HG02885 (cell line): ENCODE results near the gene VSTM2B.

Experiments
- ATAC-seq: cut with Tn5 transposase; IDR thresholded peaks from one replicate; pipeline ENCODE4 v1.9.1; 2021; ENCODE audit warnings: mild to moderate bottlenecking; ENCODE audit not compliant: unreplicated experiment, poor library complexity

VSTM2B gene

GRCh38 chr19:29612801-29613595 lies 87.2 kb downstream of the VSTM2B start:
- no peak for ATAC-seq

DNA sequence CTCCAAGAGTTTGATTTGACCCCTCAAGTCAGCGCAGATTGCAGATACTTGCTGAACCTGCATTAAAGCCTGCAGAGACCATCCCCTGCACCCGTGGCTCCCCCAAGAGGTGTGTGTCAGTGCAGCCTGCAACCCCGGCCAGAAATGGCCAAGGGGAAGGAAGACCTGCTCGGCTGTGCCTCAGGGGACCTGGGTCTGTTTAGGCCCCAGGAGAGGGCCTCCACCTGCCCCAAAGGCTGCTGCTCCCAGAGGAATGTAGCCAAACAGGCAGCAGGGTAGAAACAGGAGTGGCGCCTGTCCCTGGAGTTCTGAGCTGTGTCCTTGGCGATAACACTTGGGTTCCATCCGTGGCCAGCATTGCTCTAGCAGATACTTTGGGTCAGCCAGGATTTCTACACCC lies 88.3 kb downstream of the VSTM2B start:
- ATAC-seq = no peak
